ENCODE results near the gene ATP6V0D1.

Gene ATP6V0D1

GRCh38 chr16:67482233-67482924, 1.4 kb upstream of the ATP6V0D1 start:
- peak overlapping the region; percentile 96 for H3K27ac Mint-ChIP-seq

GRCh38 chr16:67481561-67482232, 740 bp upstream of the ATP6V0D1 start:
- peaks cover 1% of the 10 kb centered on the region for H3K36me3 Mint-ChIP-seq
- H3K4me1 Mint-ChIP-seq = peaks cover 43% of the 10 kb centered on the region
- peak overlapping the region; percentile 96 for H3K27ac Mint-ChIP-seq
- no peaks in the 10 kb centered on the region for H3K9me3 Mint-ChIP-seq
- peak overlapping the region; percentile 98 for H3K4me3 Mint-ChIP-seq
- no peaks in the 10 kb centered on the region for H3K27me3 Mint-ChIP-seq

More at GRCh38 chr16:67482233-67482924, 1.4 kb upstream of the ATP6V0D1 start:
- peak overlapping the region; percentile 98 for H3K4me3 Mint-ChIP-seq
- no peaks in the 10 kb centered on the region for H3K27me3 Mint-ChIP-seq
- peaks cover 1% of the 10 kb centered on the region for H3K36me3 Mint-ChIP-seq
- H3K4me1 Mint-ChIP-seq = peaks cover 38% of the 10 kb centered on the region
- no peaks in the 10 kb centered on the region for H3K9me3 Mint-ChIP-seq

- Mint-ChIP-seq H3K4me1 (peaks cover 60% of the 10 kb centered on the region), H3K27ac (no peak overlapping the region), H3K36me3 (peaks cover 2% of the 10 kb centered on the region), H3K4me3 (peak overlapping the region; percentile 16), H3K27me3 (no peaks in the 10 kb centered on the region), H3K9me3 (no peaks in the 10 kb centered on the region)
Observed at GRCh38 chr16:67477960-67478554, 2.9 kb downstream of the ATP6V0D1 start.

GRCh38 chr16:67474551-67475455, 6.2 kb downstream of the ATP6V0D1 start:
- peaks cover 75% of the 10 kb centered on the region for H3K4me1 Mint-ChIP-seq
- no peaks in the 10 kb centered on the region for H3K9me3 Mint-ChIP-seq
- peaks cover 4% of the 10 kb centered on the region for H3K36me3 Mint-ChIP-seq
- H3K27ac Mint-ChIP-seq = no peak overlapping the region
- no peaks in the 10 kb centered on the region for H3K27me3 Mint-ChIP-seq
- no peak overlapping the region for H3K4me3 Mint-ChIP-seq

- Mint-ChIP-seq H3K4me3 (no peak overlapping the region), H3K9me3 (no peaks in the 10 kb centered on the region), H3K27me3 (no peaks in the 10 kb centered on the region), H3K36me3 (peaks cover 3% of the 10 kb centered on the region), H3K27ac (no peak overlapping the region), H3K4me1 (peaks cover 67% of the 10 kb centered on the region)
Observed at GRCh38 chr16:67471758-67472384, 9.1 kb downstream of the ATP6V0D1 start.

GRCh38 chr16:67470359-67470758, 10.6 kb downstream of the ATP6V0D1 start:
- H3K27me3 Mint-ChIP-seq = no peaks in the 10 kb centered on the region
- H3K27ac Mint-ChIP-seq = no peak overlapping the region
- H3K4me1 Mint-ChIP-seq = peaks cover 71% of the 10 kb centered on the region
- no peak overlapping the region for H3K4me3 Mint-ChIP-seq
- peaks cover 3% of the 10 kb centered on the region for H3K36me3 Mint-ChIP-seq
- H3K9me3 Mint-ChIP-seq = no peaks in the 10 kb centered on the region

GRCh38 chr16:67468731-67469130, 12.2 kb downstream of the ATP6V0D1 start:
- no peaks in the 10 kb centered on the region for H3K9me3 Mint-ChIP-seq
- peaks cover 3% of the 10 kb centered on the region for H3K36me3 Mint-ChIP-seq
- H3K4me3 Mint-ChIP-seq = no peak overlapping the region
- no peaks in the 10 kb centered on the region for H3K27me3 Mint-ChIP-seq
- peaks cover 57% of the 10 kb centered on the region for H3K4me1 Mint-ChIP-seq
- H3K27ac Mint-ChIP-seq = no peak overlapping the region

- H3K27ac Mint-ChIP-seq = no peak overlapping the region
- peaks cover 42% of the 10 kb centered on the region for H3K4me1 Mint-ChIP-seq
- H3K9me3 Mint-ChIP-seq = no peaks in the 10 kb centered on the region
- H3K36me3 Mint-ChIP-seq = no peaks in the 10 kb centered on the region
- H3K27me3 Mint-ChIP-seq = no peaks in the 10 kb centered on the region
- no peak overlapping the region for H3K4me3 Mint-ChIP-seq
Observed at GRCh38 chr16:67466581-67466980, 14.4 kb downstream of the ATP6V0D1 start.

- peaks cover 31% of the 10 kb centered on the region for H3K4me1 Mint-ChIP-seq
- no peaks in the 10 kb centered on the region for H3K36me3 Mint-ChIP-seq
- H3K27ac Mint-ChIP-seq = no peak overlapping the region
- no peaks in the 10 kb centered on the region for H3K9me3 Mint-ChIP-seq
- no peaks in the 10 kb centered on the region for H3K27me3 Mint-ChIP-seq
- no peak overlapping the region for H3K4me3 Mint-ChIP-seq
Observed at GRCh38 chr16:67464565-67464964, 16.4 kb downstream of the ATP6V0D1 start.

GRCh38 chr16:67463691-67464090, 17.3 kb downstream of the ATP6V0D1 start:
- no peaks in the 10 kb centered on the region for H3K9me3 Mint-ChIP-seq
- peaks cover 32% of the 10 kb centered on the region for H3K4me1 Mint-ChIP-seq
- no peak overlapping the region for H3K27ac Mint-ChIP-seq
- H3K4me3 Mint-ChIP-seq = no peak overlapping the region
- no peaks in the 10 kb centered on the region for H3K27me3 Mint-ChIP-seq
- no peaks in the 10 kb centered on the region for H3K36me3 Mint-ChIP-seq

- no peaks in the 10 kb centered on the region for H3K36me3 Mint-ChIP-seq
- no peaks in the 10 kb centered on the region for H3K9me3 Mint-ChIP-seq
- no peaks in the 10 kb centered on the region for H3K27me3 Mint-ChIP-seq
- H3K4me3 Mint-ChIP-seq = no peak overlapping the region
- H3K27ac Mint-ChIP-seq = no peak overlapping the region
- peaks cover 28% of the 10 kb centered on the region for H3K4me1 Mint-ChIP-seq
Observed at GRCh38 chr16:67463059-67463458, 17.9 kb downstream of the ATP6V0D1 start.

- no peak overlapping the region for H3K27ac Mint-ChIP-seq
- no peaks in the 10 kb centered on the region for H3K36me3 Mint-ChIP-seq
- peaks cover 22% of the 10 kb centered on the region for H3K4me1 Mint-ChIP-seq
Observed at GRCh38 chr16:67462279-67462655, 18.7 kb downstream of the ATP6V0D1 start.

GRCh38 chr16:67461600-67462278, 19.2 kb downstream of the ATP6V0D1 start:
- no peaks in the 10 kb centered on the region for H3K36me3 Mint-ChIP-seq
- H3K9me3 Mint-ChIP-seq = no peaks in the 10 kb centered on the region
- H3K4me3 Mint-ChIP-seq = no peak overlapping the region
- H3K4me1 Mint-ChIP-seq = peaks cover 22% of the 10 kb centered on the region
- no peak overlapping the region for H3K27ac Mint-ChIP-seq
- no peaks in the 10 kb centered on the region for H3K27me3 Mint-ChIP-seq

More at GRCh38 chr16:67462279-67462655, 18.7 kb downstream of the ATP6V0D1 start:
- Mint-ChIP-seq H3K4me3 (no peak overlapping the region), H3K27me3 (no peaks in the 10 kb centered on the region), H3K9me3 (no peaks in the 10 kb centered on the region)

- no peak overlapping the region for H3K4me3 Mint-ChIP-seq
- H3K27ac Mint-ChIP-seq = no peak overlapping the region
- no peaks in the 10 kb centered on the region for H3K36me3 Mint-ChIP-seq
- H3K4me1 Mint-ChIP-seq = peaks cover 25% of the 10 kb centered on the region
- no peaks in the 10 kb centered on the region for H3K9me3 Mint-ChIP-seq
- H3K27me3 Mint-ChIP-seq = no peaks in the 10 kb centered on the region
Observed at GRCh38 chr16:67460961-67461360, 20.0 kb downstream of the ATP6V0D1 start.

All from activated naive CD4-positive, alpha-beta T cell treated with anti-CD3 and anti-CD28 coated beads, Interleukin-2, amount 50 U/mL, for 24 hours (primary cell).